DMS79 (cell line): ENCODE results near the gene PAPOLB.
"Not testable (repeated sequence)": the region's sequence is repeated elsewhere in the genome, so short reads cannot be mapped to it uniquely, and the experiment has no call there.

Source experiments
- DNase-seq: peaks from one replicate; lab custom pipeline; 2025; lab: John Stamatoyannopoulos, UW

The PAPOLB gene

GRCh38 chr7:4861673-4862072, at the start of gene PAPOLB:
TSS of gene PAPOLB (minus strand) at chr7:4862030. CDS start at chr7:4861810, 220 bp downstream.
- no peak for DNase-seq

GRCh38 chr7:4911111-4911828, 49.4 kb upstream of the PAPOLB start:
- DNase-seq = no peak

- DNase-seq = no peak
Measured at GRCh38 chr7:4906682-4907081, 44.9 kb upstream of the PAPOLB start.

GRCh38 chr7:4905171-4905570, 43.3 kb upstream of the PAPOLB start:
- no peak for DNase-seq

- DNase-seq = no peak
Measured at GRCh38 chr7:4904346-4904745, 42.5 kb upstream of the PAPOLB start.

- no peak for DNase-seq
Measured at GRCh38 chr7:4895766-4896165, 33.9 kb upstream of the PAPOLB start.

GRCh38 chr7:4894482-4894881, 32.7 kb upstream of the PAPOLB start:
- no peak for DNase-seq

GRCh38 chr7:4893929-4894475, 32.2 kb upstream of the PAPOLB start:
- no peak for DNase-seq

- not testable (repeated sequence) for DNase-seq
Measured at GRCh38 chr7:4893188-4893587, 31.4 kb upstream of the PAPOLB start.

GRCh38 chr7:4891522-4891921, 29.7 kb upstream of the PAPOLB start:
- DNase-seq = not testable (repeated sequence)

- DNase-seq = no peak
Measured at GRCh38 chr7:4889682-4890081, 27.9 kb upstream of the PAPOLB start.

GRCh38 chr7:4888161-4888560, 26.3 kb upstream of the PAPOLB start:
- DNase-seq = no peak

- no peak for DNase-seq
Measured at GRCh38 chr7:4886671-4887070, 24.8 kb upstream of the PAPOLB start.

GRCh38 chr7:4885317-4885807, 23.5 kb upstream of the PAPOLB start:
- no peak for DNase-seq

GRCh38 chr7:4884164-4884563, 22.3 kb upstream of the PAPOLB start:
- DNase-seq = no peak

- DNase-seq = peak; percentile 69
Measured at GRCh38 chr7:4883372-4884144, 21.7 kb upstream of the PAPOLB start, which contains the start of gene RADIL. TSS of gene RADIL (minus strand) at chr7:4883716. CDS start at chr7:4878139, 5,577 bp downstream.

- DNase-seq = no peak
Measured at GRCh38 chr7:4883033-4883371, 21.2 kb upstream of the PAPOLB start.

- DNase-seq = no peak
Measured at GRCh38 chr7:4882169-4883032, 20.6 kb upstream of the PAPOLB start.

GRCh38 chr7:4880218-4880617, 18.4 kb upstream of the PAPOLB start:
- peak; percentile 92 for DNase-seq

GRCh38 chr7:4879396-4880081, 17.7 kb upstream of the PAPOLB start:
- no peak for DNase-seq
